Panc1 (cell line): ENCODE data around the gene RBBP6. TPM values are rescaled to one million over a fixed set of nuclear protein-coding genes. Genes with fewer than 3 reads are reported as not detected.
"Not testable (repeated sequence)": the region's sequence is repeated elsewhere in the genome, so short reads cannot be mapped to it uniquely, and the experiment has no call there.

ENCODE experiments used
- ATAC-seq: fragments of 200-7000 bp; cut with Tn5 transposase; 2 replicates; pipeline ENCODE4 v1.9.1; 2020; ENCODE audit warnings: mild to moderate bottlenecking, moderate library complexity
- BruUV-seq: library from RNA; stranded (reverse); fragments of 400-500 nt; replicated peaks from 2 replicates; lab custom pipeline; 2021; lab: Mats Ljungman, UMichigan
- CTCF ChIA-PET: fragments of 300-600 bp; sonication (Branson Sonifier 250); formaldehyde crosslinking; loops from one replicate; lab custom pipeline; 2022; ENCODE audit warnings: antibody characterized with exemption; lab: Charles Lee
- POLR2A ChIA-PET: fragments of 300-600 bp; sonication (Branson Sonifier 250); formaldehyde crosslinking; loops from one replicate; lab custom pipeline; 2022; ENCODE audit warnings: antibody characterized with exemption; lab: Charles Lee
- DNase-seq: peaks from one replicate; pipeline ENCODE4 v3.0.0-alpha.2; 2010; ENCODE audit warnings: low read depth, low spot score
- H3K27ac ChIP-seq: 2 replicates; pipeline ENCODE4 v1.5.1; 2011; ENCODE audit warnings: mild to moderate bottlenecking, low read length, inconsistent platforms
- H3K27me3 ChIP-seq: fragments of 200-500 bp; sonication (Bioruptor generic); 2 replicates; pipeline ENCODE4 v1.6.0; 2014; ENCODE audit warnings: low read length, inconsistent platforms; ENCODE audit not compliant: control insufficient read depth, insufficient read depth
- H3K36me3 ChIP-seq: fragments of 200-500 bp; sonication (Bioruptor generic); 2 replicates; pipeline ENCODE4 v1.5.1; 2014; ENCODE audit warnings: inconsistent platforms, mild to moderate bottlenecking, low read length, moderate library complexity; ENCODE audit not compliant: control insufficient read depth, insufficient read depth
- H3K4me1 ChIP-seq: 2 replicates; pipeline ENCODE4 v1.5.1; 2011; ENCODE audit warnings: inconsistent platforms, mild to moderate bottlenecking, low read length, moderate library complexity; ENCODE audit not compliant: control insufficient read depth, insufficient read depth
- H3K4me3 ChIP-seq, 2 experiments: 2 replicates each; pipeline ENCODE4 v1.5.1; 2011 to 2012; ENCODE audit warnings: low read depth in 2 of 2, low read length in 2 of 2, mild to moderate bottlenecking in 2 of 2, inconsistent platforms in 1 of 2, moderate library complexity in 1 of 2
- H3K9me3 ChIP-seq: fragments of 200-500 bp; sonication (Bioruptor generic); 2 replicates; pipeline ENCODE4 v1.5.1; 2014; ENCODE audit warnings: low read depth, mild to moderate bottlenecking, inconsistent platforms, low read length, moderate library complexity; ENCODE audit not compliant: control insufficient read depth, insufficient read depth
- POLR2AphosphoS5 ChIP-seq: IDR thresholded peaks from 2 replicates; pipeline ENCODE4 v1.6.1; 2012; ENCODE audit warnings: mild to moderate bottlenecking, low read depth, low read length, moderate library complexity
- SIN3A ChIP-seq: IDR thresholded peaks from 2 replicates; pipeline ENCODE4 v1.6.1; 2012; ENCODE audit warnings: low read depth, mild to moderate bottlenecking, low read length, moderate library complexity, borderline replicate concordance; ENCODE audit not compliant: insufficient read depth
- TCF7L2 ChIP-seq: IDR thresholded peaks from 2 replicates; pipeline ENCODE4 v1.6.1; 2011; ENCODE audit warnings: mild to moderate bottlenecking, low read depth, low read length, inconsistent platforms
- in situ Hi-C: cut with HindIII; loops from 2 replicates; pipeline ENCODE4 v1.10.0; 2016; ENCODE audit warnings: low sequenced_read_pairs, low pct_unique_long_range_greater_than_20kb
- intact Hi-C: fragments of 100-400 bp; cut with micrococcal nuclease; formaldehyde crosslinking; loops from one replicate; pipeline ENCODE4 v1.10.0; 2022; ENCODE audit not compliant: unreplicated experiment
- total RNA-seq: library from RNA; stranded (reverse); gene quantifications from one replicate; pipeline ENCODE4 v1.2.1, GENCODE V29; 2021; ENCODE audit not compliant: unreplicated experiment
- TF ChIP-seq, protein P1 (sequence below), 2 experiments: IDR thresholded peaks; 2 replicates each; pipeline ENCODE4 v1.6.1; 2011 to 2012; ENCODE audit warnings: low read depth in 2 of 2, control low read depth in 1 of 2, low read length in 1 of 2, mild to moderate bottlenecking in 1 of 2, moderate library complexity in 1 of 2; ENCODE audit not compliant: insufficient read depth in 1 of 2
- TF ChIP-seq, protein P2 (sequence below): fragments of 450-650 bp; IDR thresholded peaks from 2 replicates; pipeline ENCODE4 v1.5.1; 2017; ENCODE audit warnings: mild to moderate bottlenecking

Gene RBBP6
- total RNA-seq, 1 experiment from 2014 or later: 42.7 TPM

DNA sequence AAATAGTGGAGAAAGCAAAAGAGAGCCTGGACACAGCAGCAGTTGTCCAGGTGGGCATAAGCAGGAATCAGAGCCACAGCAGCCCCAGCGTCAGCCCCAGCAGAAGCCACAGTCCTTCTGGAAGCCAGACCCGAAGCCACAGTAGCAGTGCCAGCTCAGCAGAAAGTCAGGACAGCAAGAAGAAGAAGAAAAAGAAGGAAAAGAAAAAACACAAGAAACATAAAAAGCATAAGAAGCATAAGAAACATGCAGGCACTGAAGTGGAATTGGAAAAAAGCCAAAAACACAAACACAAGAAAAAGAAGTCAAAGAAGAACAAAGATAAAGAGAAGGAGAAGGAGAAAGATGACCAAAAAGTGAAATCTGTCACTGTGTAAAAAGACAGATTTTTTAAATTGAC lies 32.7 kb downstream of the RBBP6 start:
- DNase-seq (no peak), ATAC-seq (no peak)
- no peak overlapping the region for H3K27ac ChIP-seq
- in situ Hi-C loops (no loop called here), intact Hi-C loops (no loop called here)
- TF ChIP-seq POLR2AphosphoS5 (no peak), TCF7L2 (no peak), SIN3A (no peak)
- TF ChIP-seq, protein P1, sequence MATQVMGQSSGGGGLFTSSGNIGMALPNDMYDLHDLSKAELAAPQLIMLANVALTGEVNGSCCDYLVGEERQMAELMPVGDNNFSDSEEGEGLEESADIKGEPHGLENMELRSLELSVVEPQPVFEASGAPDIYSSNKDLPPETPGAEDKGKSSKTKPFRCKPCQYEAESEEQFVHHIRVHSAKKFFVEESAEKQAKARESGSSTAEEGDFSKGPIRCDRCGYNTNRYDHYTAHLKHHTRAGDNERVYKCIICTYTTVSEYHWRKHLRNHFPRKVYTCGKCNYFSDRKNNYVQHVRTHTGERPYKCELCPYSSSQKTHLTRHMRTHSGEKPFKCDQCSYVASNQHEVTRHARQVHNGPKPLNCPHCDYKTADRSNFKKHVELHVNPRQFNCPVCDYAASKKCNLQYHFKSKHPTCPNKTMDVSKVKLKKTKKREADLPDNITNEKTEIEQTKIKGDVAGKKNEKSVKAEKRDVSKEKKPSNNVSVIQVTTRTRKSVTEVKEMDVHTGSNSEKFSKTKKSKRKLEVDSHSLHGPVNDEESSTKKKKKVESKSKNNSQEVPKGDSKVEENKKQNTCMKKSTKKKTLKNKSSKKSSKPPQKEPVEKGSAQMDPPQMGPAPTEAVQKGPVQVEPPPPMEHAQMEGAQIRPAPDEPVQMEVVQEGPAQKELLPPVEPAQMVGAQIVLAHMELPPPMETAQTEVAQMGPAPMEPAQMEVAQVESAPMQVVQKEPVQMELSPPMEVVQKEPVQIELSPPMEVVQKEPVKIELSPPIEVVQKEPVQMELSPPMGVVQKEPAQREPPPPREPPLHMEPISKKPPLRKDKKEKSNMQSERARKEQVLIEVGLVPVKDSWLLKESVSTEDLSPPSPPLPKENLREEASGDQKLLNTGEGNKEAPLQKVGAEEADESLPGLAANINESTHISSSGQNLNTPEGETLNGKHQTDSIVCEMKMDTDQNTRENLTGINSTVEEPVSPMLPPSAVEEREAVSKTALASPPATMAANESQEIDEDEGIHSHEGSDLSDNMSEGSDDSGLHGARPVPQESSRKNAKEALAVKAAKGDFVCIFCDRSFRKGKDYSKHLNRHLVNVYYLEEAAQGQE (IDR thresholded peaks at IDR 0.05; ENCODE audit: insufficient read depth in 1 of 2, low read depth in 2 of 2, low read length in 1 of 2): no peak
- TF ChIP-seq, protein P2, sequence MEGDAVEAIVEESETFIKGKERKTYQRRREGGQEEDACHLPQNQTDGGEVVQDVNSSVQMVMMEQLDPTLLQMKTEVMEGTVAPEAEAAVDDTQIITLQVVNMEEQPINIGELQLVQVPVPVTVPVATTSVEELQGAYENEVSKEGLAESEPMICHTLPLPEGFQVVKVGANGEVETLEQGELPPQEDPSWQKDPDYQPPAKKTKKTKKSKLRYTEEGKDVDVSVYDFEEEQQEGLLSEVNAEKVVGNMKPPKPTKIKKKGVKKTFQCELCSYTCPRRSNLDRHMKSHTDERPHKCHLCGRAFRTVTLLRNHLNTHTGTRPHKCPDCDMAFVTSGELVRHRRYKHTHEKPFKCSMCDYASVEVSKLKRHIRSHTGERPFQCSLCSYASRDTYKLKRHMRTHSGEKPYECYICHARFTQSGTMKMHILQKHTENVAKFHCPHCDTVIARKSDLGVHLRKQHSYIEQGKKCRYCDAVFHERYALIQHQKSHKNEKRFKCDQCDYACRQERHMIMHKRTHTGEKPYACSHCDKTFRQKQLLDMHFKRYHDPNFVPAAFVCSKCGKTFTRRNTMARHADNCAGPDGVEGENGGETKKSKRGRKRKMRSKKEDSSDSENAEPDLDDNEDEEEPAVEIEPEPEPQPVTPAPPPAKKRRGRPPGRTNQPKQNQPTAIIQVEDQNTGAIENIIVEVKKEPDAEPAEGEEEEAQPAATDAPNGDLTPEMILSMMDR: no peak
- no peaks in the 10 kb centered on the region for H3K4me1 ChIP-seq
- BruUV-seq: no TSS peak
- H3K9me3 ChIP-seq: no peaks in the 10 kb centered on the region
- H3K4me3 ChIP-seq: no peak overlapping the region
- no peaks in the 10 kb centered on the region for H3K27me3 ChIP-seq
- ChIA-PET CTCF (no interaction called here), POLR2A (no interaction called here)
- peaks cover 48% of the 10 kb centered on the region for H3K36me3 ChIP-seq

DNA sequence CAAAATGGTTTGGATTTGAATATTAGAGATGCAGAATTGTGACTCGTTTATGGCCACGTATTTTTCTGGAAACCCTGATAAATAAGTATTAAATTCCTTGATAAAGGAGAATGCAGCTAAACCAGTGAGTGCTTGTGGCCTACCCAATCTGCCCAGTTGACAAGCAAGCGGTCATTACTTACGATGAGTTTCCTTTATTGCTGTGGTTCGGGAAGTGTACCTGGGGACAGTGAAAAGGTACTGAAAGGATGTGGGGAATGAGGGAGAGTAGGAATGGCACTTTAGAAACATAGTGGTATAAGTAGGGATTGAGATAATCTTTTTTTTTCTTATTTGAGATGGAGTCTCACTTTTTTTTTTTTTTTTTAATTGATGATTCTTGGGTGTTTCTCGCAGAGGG lies 33.8 kb downstream of the RBBP6 start:
- in situ Hi-C loops (no loop called here), intact Hi-C loops (no loop called here)
- ChIA-PET POLR2A (no interaction called here), CTCF (no interaction called here)
- ATAC-seq: no peak
- BruUV-seq: no TSS peak
- H3K9me3 ChIP-seq: no peaks in the 10 kb centered on the region
- H3K36me3 ChIP-seq: peaks cover 37% of the 10 kb centered on the region
- H3K4me1 ChIP-seq: no peaks in the 10 kb centered on the region
- H3K4me3 ChIP-seq: no peak overlapping the region
- H3K27ac ChIP-seq: no peak overlapping the region
- TF ChIP-seq, protein P2: no peak
- no peak for TF ChIP-seq POLR2AphosphoS5
- DNase-seq: no peak
- H3K27me3 ChIP-seq: no peaks in the 10 kb centered on the region

- POLR2A ChIA-PET, H3K27ac ChIP-seq, DNase-seq, ATAC-seq, H3K27me3 ChIP-seq, BruUV-seq, CTCF ChIA-PET, H3K4me1 ChIP-seq, H3K4me3 ChIP-seq, H3K9me3 ChIP-seq, intact Hi-C loops, in situ Hi-C loops: not testable (repeated sequence)
- H3K36me3 ChIP-seq: peaks cover 20% of the 10 kb centered on the region
These were observed 35.4 kb downstream of the RBBP6 start for GRCh38 chr16:24574515-24575485.

GRCh38 chr16:24575791-24576190 lies 36.4 kb downstream of the RBBP6 start:
- DNase-seq, H3K27me3 ChIP-seq, ATAC-seq, H3K4me1 ChIP-seq, H3K4me3 ChIP-seq, intact Hi-C loops, CTCF ChIA-PET, H3K27ac ChIP-seq, POLR2A ChIA-PET, in situ Hi-C loops, BruUV-seq, H3K9me3 ChIP-seq: not testable (repeated sequence)
- peaks cover 11% of the 10 kb centered on the region for H3K36me3 ChIP-seq
